HFF-Myc (cell line): Measurements from ENCODE around the gene CLCN6.

Experiments
- DNase-seq: peaks from one replicate; pipeline ENCODE4 v3.0.0-alpha.2; 2011; ENCODE audit warnings: low read depth; ENCODE audit errors: extremely low read depth
- H3K4me3 ChIP-seq: replicated peaks from 2 replicates; pipeline ENCODE4 v1.5.1; 2011; ENCODE audit warnings: low read depth, mild to moderate bottlenecking, control low read depth, low read length
- CTCF ChIP-seq: IDR thresholded peaks from 2 replicates; pipeline ENCODE4 v1.5.1; 2012; ENCODE audit warnings: mild to moderate bottlenecking, low read depth, low read length, control low read depth; ENCODE audit errors: missing control alignments

Gene CLCN6

GRCh38 chr1:11888877-11889208, 82.9 kb downstream of the CLCN6 start:
- no peak for TF ChIP-seq CTCF
- DNase-seq, result no peak
- H3K4me3 ChIP-seq, result no peak overlapping the region

DNA sequence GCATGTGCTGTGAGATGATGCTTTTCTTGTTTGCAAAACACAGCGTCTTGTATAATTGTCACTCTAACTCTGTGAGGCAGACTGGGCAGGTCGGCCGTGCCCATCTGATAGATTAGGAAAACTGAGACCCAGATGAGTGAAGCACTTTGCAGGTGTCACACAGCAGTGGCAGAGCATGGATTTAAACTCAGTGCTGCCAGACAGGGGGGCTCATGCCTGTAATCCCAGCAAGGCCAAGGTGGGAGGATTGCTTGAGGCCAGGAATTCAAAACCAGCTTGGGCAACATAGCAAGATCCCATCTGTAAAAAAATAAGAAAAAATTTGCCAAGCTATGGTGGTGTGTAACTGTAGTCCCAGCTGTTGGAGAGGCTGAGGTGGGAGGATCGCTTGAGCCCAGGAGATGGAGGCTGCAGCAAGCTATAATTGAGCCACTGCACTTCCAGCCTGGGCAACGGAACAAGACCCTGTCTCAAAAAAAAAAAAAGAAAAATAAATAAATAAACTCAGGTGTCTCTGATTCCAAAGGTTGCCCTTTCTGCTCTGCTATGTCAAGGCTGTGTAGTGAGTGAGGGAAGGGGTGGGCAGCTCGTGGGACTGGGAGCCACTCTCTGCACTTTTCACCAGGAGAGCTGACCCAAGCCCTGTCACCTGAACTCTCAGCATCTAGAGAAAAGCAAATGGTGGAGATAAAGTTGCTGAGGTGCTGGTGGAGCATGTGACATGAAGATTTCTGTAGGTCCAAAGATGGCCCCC, 85.6 kb downstream of the CLCN6 start:
- DNase-seq, result no peak
- no peak overlapping the region for H3K4me3 ChIP-seq
- TF ChIP-seq CTCF, result no peak
